ENCODE data around the gene SLC38A8.

Gene SLC38A8

DNA sequence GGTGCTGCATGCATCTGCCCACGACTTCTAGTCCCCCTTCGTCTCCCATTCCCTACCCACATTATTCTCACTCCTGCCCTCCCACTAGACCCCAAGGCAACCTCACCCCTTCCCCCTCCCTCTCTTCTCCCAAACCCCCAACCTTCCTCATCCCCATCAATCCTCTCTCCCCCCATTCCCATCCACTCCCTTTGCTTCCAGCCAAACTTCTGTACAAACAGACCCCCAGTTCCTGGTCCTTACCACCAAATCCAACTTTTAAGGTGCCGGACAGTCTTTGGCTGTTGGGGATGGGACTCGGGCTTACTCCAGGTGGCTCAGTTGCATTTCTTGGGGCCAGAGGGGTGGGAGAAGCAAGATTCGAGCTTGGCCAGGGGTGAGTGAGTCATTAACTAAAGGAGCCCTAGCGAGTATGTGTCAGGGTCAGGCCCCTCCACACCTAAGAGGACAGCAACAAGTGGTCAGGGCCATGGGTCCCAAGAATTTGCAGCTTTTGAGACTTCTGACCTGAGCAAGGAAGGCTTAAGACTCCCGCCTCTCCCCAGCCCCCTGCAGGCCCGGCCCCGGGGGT lies at the start of gene SLC38A8:
Gene SLC38A8, minus strand, starts transcription at position 488 of the 571 bp plus-strand sequence. CDS start 638 bp downstream, outside the sequence.
- DNase-seq = no peak

DNA sequence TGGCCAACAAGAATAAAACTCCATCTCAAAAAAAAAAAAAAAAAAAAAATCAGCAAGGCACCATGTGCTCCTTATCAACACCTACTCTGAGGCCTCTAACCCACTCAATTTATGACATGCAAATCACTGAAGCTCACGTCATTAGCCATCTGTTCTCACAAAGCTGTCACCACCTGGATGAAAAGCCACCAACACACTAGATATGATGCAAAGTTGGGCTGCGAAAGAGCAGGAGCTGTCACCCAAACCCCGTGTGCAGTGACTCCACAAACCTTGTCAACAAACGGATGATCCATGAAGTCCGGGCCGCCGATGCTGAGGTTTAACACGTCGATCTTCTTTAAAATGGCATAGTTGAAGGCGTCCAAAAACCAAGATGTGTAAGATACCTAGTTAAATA lies 48.9 kb upstream of the SLC38A8 start:
- peak; percentile 97 for DNase-seq

DNA sequence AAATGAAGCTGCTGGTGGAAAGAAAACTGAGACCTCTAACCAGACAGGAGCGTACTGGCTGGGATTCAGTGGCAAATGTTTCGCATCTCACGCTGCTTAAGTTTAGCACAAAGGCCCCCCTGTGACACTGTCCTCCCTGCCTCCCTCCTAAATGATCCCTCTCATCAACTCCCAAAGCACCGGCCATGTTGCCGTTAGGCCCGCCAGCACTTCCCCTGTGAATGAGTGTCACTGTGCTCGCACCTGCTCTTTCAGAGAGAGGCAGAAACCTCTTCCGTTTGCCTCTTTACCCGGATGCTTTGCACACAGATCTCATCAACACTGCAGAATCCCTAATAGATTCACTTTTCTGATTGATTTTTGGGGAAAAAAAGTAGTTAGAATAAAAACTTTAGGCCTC lies 47.6 kb upstream of the SLC38A8 start:
- no peak for DNase-seq

DNA sequence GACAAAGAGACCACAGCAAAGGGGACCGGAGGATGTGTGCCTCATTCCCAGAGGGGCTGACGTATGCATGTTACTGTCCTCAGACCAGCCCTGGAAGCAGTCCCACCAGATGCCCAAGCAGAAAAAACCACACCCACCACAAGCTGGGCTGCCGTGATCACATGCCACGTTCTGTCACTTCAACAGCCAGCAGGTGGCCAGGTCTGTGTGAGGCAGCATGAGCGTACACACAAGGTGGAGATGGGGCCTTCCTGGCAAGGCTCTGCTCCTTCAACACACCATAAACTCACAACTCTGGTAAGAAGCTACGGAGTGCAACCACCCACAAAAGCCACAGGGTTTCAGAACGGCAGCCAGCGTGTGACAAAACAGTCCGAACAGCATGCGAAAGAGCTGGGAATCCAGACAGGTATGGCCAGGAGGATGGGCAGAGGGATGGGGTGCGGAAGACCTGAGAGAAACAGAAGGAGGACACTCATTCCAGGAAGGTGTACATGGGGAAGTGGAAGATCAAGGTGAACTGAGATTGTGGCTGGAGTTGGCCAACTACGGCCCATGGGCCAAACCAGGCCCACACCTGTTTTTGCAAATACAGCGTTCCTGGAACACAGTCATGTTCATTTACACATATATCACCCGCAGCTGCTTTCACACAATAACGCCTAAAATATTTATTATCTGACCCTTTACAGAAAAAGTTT lies 46.2 kb upstream of the SLC38A8 start:
- DNase-seq = peak; percentile 46

DNA sequence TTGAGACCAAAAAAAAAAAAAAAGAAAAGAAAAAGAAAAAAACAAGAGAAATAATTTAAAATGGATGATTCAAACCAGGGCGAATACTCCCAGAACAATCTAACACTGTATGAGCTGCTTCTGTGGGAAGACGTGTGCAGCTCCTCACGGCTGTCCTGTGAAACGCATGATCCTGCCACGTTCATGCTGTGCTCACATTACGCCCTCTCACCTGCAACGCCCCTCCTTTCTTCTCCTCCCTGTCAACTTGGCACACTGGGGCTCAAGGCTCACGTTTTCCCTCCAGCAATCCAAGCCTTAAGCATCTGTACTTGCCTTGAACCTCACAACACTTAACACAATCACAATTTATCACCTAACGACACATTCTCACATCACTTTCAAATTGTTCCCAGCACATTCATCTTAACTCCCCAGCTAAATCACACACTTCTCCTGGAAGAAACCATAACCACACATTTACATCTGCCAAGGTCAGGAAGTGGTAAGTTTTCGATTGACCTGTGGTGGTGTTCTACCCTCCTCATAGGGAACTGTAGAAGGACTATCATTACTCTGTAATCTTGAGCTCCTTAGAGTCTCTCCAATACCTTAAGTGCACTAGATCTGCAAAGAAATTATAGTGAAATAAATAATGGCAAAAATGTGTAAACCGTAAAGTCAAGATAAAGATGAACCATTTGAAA lies 45.0 kb upstream of the SLC38A8 start:
- no peak for DNase-seq

DNA sequence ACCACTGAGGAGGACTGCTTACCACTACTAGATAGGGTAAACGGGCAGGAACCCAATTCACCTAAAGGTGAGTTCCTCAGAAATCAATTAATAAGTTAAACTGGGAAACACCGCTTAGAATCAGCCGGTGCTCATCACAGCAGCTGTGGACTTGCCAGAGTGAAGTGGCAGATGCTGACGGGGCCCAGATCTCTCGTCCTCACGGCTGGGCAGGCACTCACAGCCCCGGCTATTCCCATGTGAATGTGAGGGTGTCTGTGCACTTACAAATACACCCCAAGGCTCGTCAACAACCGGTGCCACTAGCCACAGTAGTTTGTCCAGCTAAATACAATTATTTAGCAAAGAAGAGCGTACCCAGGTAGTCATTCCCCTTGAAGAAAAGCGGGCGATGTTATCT lies 44.4 kb upstream of the SLC38A8 start:
- no peak for DNase-seq

DNA sequence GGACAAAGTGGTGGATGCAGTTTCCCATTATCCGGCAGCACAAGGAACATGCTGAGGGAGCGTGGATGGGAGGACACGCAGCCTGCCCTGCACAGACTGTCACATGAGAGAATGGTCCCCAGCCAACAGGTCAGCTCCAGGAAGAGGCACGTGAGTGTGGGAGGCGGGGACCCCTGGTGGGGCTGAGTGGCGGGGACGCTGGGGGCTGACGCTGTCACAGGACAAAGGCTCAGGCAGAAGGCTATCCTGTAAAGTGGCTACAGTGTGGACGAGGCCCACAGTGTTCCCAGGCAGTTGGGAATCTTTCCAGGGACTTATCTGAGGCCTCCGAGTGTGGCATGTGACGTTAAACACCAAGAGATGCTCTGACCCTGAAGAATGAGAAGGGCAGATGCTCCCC lies 43.7 kb upstream of the SLC38A8 start:
- no peak for DNase-seq

DNA sequence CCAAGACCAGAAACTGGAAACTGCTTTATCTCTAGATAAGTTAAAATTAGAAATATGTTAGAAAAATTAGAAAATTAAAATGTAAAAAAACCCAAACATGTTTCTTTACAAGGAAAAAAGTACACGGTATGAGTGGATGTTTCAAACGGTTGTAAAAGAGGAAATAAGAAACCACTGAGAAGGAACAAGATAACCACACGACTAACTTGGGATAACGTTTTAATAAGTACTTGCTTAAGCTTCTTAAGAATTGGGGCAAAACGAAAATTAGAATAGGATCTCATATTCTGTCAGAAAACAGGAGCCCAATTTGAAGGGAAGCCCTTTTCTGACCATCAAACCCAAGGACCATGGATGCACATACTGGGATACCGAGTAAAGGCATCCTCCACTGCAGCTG lies 43.2 kb upstream of the SLC38A8 start:
- no peak for DNase-seq

DNA sequence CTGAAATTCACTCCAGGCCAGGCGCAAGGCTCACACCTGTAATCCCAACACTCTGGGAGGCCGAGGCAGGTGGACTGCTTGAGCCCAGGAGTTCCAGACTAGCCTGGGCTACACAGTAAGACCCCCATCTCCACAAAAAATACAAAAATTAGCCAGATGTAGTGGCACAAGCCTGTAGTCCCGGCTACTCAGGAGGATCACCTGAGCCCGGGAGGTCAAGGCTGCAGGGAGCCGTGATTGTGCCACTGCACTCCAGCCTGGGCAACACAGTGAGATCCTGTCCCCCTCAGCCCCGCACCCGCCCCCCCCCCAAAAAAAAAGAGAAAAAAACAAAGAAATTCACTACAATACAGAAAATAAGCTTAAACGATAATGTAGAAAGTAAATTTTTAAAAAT lies 42.7 kb upstream of the SLC38A8 start:
- DNase-seq = no peak

DNA sequence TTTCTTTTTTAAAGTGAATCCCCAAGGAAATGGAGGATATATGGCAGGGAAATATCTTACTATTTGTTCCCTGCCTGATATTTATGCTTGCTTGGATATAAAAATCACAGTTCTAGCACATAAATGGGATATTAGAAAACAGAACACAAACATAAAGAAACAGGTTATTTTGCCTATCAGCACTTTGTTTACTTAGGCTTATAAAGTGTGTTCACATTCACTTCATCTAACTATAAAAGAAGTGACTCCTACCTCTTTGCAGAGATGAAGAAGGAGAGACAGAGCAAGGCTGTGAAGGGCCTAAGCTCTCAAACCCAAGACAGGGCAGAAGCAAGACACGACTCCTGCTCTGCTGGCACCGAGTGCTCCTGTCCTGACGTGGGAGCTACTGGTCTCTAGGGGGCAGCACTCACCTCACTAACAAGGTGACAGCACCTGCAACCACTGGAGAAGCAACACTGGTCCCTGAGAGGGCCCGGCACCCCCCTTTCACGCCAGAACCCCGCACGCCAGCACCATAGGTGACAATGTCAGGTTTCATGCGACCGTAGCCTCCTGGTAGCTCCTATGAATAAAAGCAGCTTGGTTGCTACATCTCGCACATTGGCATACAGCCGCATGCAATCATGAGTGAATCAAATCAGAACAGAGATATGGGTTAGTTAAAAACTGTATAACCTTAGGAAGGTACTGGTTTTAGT lies 42.1 kb upstream of the SLC38A8 start:
- DNase-seq = peak; percentile 28

DNA sequence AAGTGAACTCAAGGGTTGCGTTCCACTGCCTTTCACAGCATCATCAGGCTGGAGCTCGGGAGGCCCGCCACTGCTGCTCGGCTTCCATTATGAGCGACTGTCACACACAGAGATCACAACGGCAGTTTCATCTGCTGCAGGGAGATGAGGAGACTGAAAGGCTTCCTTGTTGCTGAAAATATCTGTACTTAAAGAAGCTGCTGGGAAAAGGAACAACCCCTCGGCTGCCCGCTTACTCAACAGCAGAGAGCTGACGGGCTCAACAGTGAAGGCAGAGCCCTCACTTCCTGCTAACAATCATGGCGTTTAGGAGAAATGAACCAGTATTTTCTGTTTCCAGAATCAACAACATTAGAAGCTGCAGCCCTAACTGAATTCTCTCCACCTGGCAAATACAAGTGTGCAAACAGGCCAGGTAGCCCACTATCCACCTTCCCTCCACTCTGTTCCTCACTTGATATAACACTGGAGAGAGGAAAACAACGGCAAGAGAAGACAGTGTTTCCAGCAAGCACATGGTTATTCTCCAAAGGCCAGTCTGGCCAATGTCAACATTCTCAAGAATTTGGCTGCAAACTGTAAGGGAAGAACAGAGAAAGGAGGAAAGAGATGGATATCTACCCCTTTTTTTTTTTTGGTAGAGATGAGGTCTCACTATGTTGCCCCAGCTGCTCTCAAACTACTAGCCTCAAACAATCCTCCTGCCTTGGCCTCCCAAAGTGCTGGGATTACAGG lies 40.4 kb upstream of the SLC38A8 start:
- DNase-seq = no peak

DNA sequence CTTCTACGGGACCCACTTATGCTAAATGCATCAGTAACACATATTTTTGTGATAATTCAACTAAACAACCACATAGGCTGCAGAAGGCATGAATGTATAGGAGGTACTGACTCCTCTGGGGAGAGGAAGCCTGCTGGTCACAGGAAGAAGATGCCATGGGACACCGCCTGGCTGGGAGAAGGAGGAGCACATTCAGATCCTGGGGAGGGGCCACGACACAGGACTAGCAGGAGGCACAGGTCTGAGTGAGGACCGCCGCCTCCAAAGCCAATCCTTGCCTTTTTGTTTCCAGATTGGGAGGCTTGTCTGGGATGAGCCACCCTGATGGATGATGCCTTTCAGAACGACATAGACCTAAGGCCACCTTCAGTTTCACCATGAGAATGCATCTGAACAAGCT lies 39.5 kb upstream of the SLC38A8 start:
- no peak for DNase-seq

DNA sequence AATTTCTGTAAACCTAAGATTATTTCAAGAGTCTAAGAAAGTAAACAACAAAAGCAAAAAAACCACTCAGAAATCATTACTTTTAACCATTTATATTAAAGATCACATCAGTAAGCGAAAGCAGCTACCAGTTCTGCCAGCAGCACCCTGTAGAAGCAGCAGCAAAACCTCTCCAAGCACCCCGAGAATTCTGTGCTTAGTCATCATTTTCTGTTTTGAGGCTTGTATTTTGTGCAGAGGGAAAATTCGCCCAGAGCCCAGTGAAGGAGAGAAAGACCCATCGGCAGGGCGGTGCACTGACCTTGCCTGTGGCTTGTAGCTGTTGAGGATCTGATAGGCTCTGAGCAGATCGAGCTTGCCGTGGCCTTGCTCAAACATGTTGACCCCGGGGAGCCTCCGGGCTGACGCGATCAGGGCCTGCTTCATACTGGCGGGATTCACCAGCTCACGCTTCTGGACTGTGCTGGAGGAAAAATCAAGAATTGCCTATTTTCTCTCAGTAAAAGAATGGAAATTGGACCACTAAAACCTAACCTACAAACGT lies 38.9 kb upstream of the SLC38A8 start:
- no peak for DNase-seq

DNA sequence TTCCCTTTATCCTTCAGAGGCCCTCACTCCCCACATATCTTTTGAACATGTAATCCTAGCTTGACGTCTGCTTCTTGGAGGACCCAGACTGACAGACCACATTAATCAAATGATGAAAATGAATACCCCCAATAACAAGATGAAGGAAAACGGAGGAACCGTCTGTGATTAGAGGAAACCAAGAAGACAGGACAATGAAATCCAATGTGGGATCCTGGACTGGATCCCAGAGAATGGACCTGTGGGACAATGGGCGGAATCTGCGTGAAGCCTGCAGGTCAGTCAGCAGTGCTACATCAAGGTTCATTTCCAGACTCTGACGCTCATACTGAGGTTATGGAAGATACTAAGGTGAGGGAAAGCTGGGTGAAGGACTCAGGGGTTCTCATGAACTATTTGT lies 38.2 kb upstream of the SLC38A8 start:
- DNase-seq = no peak

DNA sequence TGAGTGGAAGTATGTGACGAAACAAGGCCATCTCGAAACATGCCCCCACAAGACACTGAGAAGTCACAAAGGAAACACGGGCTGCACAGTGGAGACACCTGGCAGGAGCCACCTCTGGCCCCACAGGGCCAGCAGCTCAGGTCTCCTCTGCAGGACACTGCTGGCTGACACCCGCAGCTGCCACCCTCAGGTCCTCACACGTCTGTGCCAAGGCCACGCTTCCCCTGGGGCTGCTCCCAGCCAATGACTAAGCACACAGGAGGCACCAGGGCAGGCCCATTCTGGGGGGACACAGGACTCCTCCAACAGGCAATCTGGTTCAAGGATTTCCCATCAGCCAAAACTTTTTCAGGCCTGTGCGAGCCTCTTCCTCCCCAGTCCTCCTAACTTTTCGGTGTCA lies 37.8 kb upstream of the SLC38A8 start:
- DNase-seq = no peak

DNA sequence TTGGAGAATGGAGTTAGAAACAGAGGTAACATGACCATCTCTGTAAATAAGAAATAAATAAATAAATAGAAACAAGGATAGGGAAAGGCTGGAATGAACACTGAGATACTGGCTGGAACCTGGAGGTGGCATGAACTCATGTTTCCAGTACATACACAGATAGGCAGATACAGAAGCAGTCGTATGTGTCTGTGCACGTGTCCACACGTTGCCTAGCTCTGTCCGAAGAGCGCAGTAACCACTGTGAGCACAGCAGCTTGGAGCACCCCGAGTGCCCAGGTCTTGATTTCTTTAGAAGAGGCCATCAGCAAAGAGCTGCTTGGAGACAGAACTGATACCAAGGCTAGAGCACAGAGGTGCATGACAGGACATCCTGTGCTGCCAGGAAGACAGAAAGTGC lies 37.1 kb upstream of the SLC38A8 start:
- no peak for DNase-seq

DNA sequence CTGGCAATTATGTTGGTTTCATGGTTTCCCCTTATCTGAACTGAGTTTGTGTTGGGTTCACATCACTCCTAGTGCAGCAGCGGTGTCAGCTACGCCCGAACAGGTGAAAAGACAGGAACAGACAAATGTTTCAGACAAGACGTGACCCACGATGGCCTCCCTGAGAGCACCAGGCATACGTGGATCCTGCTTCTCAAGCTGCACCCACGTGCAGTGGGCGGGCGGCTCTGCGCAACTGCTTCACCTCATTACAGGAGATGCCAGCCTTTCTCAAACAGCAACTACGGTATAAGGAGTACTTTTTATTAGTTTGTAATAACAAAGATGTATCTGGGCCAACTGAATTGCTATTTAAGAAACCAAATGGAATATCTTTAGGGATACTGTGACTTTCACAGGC lies 32.8 kb upstream of the SLC38A8 start:
- DNase-seq = no peak

DNA sequence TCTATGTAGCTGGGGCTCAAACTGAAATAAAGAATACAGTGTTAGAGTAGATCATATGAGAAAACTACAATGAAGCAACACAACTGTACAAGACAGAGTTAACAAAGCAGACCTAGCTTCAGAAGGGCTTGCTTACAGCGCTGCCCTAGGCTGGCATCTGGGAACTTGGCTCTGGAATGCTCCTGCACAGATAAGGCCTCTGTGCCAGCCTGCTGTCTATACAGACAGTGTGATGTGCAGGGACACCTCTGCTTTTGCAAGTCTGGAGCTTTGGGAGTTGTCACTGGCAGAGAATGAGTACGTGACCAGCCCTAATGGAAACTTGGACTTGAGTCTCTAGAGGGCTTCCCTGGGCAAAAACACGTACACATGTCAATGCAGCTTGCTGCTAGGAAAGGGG lies 32.1 kb upstream of the SLC38A8 start:
- no peak for DNase-seq

DNA sequence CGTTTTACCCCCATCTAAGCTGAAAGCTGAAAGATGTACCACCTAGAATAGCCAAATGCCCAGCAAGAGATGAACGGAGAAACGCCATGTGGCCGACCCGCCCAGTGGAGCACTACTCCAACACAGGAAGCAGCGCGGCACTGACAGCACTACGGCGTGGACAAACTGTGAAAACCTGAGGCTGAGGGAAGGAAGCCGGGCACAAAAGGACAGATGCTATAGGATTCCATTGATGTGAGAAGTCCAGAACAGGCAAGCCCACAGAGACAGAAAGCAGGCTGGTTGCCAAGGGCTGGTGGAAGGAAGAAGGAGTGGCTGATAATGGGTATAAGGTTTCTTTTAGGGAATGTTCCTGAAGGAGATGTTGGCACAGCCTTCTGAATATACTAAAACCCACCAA lies 29.4 kb upstream of the SLC38A8 start:
- no peak for DNase-seq

DNA sequence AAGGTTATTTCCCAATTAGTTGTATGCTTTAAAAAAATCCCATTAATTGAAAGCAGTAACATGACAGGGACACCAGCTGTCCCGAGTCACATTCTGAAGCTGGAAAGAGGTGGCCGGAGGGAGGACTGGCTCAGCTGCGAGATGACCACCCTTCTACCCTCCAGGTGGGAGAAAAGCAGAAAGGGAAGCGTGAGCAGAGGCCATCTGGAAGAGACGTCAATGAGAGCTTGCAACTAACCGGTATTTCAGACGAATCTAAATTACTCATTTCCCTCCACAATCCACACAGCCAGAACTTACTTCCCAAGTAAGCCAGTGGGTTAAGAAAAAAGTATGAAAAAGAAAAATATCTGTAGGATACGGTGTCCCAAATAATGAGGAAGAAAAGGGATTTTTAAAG lies 28.5 kb upstream of the SLC38A8 start:
- no peak for DNase-seq

DNA sequence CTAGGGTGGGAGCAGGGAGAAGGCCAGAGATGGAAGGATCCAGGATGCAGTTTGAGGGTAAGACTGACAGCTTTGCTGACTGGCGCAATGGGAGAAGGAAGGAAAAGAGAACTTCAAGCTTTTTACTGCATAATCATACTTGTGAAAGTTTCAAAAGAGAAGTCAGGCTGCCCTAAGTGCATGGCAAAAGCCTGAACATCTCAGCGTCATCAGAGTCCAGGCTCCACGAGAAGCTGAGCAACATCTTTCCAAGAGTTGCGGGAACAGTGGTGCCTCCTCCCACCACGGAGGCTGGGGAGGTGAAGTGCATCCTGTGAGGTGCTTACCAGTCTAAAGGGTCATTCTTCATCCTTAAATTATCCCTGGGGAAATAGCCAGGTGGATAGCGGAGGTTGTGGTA lies 26.9 kb upstream of the SLC38A8 start:
- no peak for DNase-seq

DNA sequence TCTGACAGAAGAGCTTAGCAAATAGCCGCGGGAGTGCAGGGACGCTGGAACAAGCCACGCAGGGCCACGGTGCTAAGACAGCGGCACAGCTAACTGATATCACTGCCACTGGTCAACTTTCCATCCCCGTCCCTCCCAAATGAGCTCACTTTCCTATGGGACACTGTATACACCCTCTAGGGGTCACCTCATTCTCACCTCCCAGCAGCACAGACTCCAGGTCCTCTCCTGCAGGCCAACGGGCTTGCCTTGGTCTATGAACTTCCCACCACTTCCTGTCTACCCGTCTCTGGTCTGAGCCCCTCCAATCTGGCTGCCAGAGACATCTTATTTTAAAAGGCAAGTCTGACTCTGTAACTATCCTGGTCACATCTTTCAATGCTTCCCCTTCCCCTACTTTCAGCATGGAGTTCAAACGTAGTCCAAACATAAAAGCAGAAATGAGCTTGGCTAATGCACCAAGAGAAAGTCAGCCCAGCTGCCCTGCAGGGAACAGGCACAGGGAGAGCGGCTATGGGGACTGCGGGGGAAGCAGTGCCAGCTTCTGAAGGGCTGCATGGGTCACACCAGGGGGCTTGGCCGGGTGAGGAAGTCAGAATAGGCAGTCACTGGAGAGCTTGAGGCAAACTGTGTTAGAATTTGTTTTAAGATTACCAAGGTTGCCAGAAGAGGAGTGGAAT lies 26.3 kb upstream of the SLC38A8 start:
- no peak for DNase-seq
